Thoracic aorta (tissue), 2 donors: ENCODE results near the gene RALGDS. TPM values are rescaled to one million over a fixed set of nuclear protein-coding genes. Genes with fewer than 3 reads are reported as not detected.
A peak's percentile ranks its signal among the peaks of the same experiment; 100 is the strongest.

Source experiments
- ATAC-seq: fragments of 150-250 bp; one replicate; pipeline ENCODE4 v1.8.0; 2017; ENCODE audit warnings: low read depth; ENCODE audit not compliant: insufficient number of reproducible peaks, low FRiP score
- DNase-seq: peaks from one replicate; pipeline ENCODE4 v3.0.0-alpha.2; 2020; ENCODE audit warnings: low spot score
- H3K27ac ChIP-seq, 2 donors: fragments of 200-600 bp; sonication (generic); 1 replicate in 1 of 2; 2 replicates in 1 of 2; pipeline ENCODE4 v1.5.1; 2016; ENCODE audit warnings: mild to moderate bottlenecking in 2 of 2, moderate library complexity in 2 of 2
- H3K27me3 ChIP-seq: fragments of 200-600 bp; sonication (generic); replicated peaks from 2 replicates; pipeline ENCODE4 v1.6.0; 2016; ENCODE audit warnings: mild to moderate bottlenecking; ENCODE audit not compliant: insufficient read depth
- H3K36me3 ChIP-seq: fragments of 200-600 bp; sonication (generic); one replicate; pipeline ENCODE4 v1.5.1; 2016
- H3K4me1 ChIP-seq, 2 donors: fragments of 200-600 bp; sonication (generic); 1 replicate in 1 of 2; 2 replicates in 1 of 2; pipeline versions ENCODE4 v1.5.1 to v1.6.0; 2016; ENCODE audit warnings: low read depth in 2 of 2, mild to moderate bottlenecking in 1 of 2; ENCODE audit not compliant: control insufficient read depth in 1 of 2
- H3K4me3 ChIP-seq: fragments of 200-600 bp; sonication (generic); 2 replicates; pipeline ENCODE4 v1.5.1; 2016; ENCODE audit warnings: mild to moderate bottlenecking
- H3K9me3 ChIP-seq: fragments of 200-600 bp; sonication (generic); 2 replicates; pipeline ENCODE4 v1.5.1; 2016
- total RNA-seq, 2 donors: library from RNA; depleted of rRNA; stranded (reverse); fragments of >200 nt; gene quantifications; one replicate each; pipeline versions ENCODE4 v1.1.0 to v1.2.3, GENCODE V29; 2016
- TF ChIP-seq, protein P1 (sequence below): fragments of 200-600 bp; sonication (generic); IDR thresholded peaks from one replicate; pipeline ENCODE4 v1.5.1; 2019; ENCODE audit warnings: antibody characterized with exemption

The RALGDS gene
- total RNA-seq, 2 donors from 2014 or later, result 30.3 to 98.8 TPM

DNA sequence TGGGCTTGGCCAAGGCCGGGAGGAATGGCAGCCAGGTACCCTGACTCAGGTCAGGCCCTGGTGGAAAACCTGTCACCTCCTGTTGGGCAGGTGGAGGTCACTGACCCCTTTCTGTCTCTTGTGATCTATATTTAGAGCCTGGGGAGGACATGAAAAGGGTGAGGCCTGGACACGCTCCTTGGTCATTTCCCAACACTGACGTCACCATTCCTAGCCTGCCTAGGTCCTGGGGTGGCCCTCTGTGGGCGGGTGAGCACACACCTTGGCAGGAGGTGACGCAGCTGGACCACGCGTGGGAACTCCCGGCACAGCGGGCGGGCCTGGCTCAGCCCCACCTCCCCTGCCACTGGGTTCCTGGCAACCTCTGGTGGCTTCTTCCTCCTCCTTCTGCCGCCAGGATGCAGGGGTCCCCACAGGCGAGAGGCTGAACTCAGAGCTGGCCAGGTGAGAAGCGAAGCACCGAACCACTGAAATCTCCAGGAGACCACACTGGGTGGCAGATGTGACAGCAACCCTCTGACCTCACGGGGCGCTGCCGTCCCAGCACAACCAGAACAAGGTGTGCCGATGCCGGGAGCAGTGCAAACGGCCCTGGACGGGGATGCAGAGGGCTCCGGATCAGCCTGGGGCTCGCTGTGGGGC lies 6.4 kb upstream of the RALGDS start:
- Histone ChIP-seq H3K27me3 (no peaks in the 10 kb centered on the region), H3K4me1 (peaks cover 18 to 39% of the 10 kb centered on the region in 2 donors), H3K36me3 (no peaks in the 10 kb centered on the region), H3K9me3 (no peaks in the 10 kb centered on the region), H3K4me3 (no peak overlapping the region), H3K27ac (no peak overlapping the region)
- TF ChIP-seq, protein P1, sequence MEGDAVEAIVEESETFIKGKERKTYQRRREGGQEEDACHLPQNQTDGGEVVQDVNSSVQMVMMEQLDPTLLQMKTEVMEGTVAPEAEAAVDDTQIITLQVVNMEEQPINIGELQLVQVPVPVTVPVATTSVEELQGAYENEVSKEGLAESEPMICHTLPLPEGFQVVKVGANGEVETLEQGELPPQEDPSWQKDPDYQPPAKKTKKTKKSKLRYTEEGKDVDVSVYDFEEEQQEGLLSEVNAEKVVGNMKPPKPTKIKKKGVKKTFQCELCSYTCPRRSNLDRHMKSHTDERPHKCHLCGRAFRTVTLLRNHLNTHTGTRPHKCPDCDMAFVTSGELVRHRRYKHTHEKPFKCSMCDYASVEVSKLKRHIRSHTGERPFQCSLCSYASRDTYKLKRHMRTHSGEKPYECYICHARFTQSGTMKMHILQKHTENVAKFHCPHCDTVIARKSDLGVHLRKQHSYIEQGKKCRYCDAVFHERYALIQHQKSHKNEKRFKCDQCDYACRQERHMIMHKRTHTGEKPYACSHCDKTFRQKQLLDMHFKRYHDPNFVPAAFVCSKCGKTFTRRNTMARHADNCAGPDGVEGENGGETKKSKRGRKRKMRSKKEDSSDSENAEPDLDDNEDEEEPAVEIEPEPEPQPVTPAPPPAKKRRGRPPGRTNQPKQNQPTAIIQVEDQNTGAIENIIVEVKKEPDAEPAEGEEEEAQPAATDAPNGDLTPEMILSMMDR, result no peak
- ATAC-seq (no peak), DNase-seq (no peak)

GRCh38 chr9:133126697-133127339 lies 5.8 kb upstream of the RALGDS start:
- H3K27ac ChIP-seq, result peak overlapping the region; percentile 47 to 49
- TF ChIP-seq, protein P1, result no peak
- peaks cover 18 to 43% of the 10 kb centered on the region in 2 donors for H3K4me1 ChIP-seq
- H3K27me3 ChIP-seq, result no peaks in the 10 kb centered on the region
- peak overlapping the region; percentile 70 for H3K4me3 ChIP-seq
- ATAC-seq (no peak), DNase-seq (no peak)
- H3K36me3 ChIP-seq, result no peaks in the 10 kb centered on the region
- H3K9me3 ChIP-seq, result no peaks in the 10 kb centered on the region

DNA sequence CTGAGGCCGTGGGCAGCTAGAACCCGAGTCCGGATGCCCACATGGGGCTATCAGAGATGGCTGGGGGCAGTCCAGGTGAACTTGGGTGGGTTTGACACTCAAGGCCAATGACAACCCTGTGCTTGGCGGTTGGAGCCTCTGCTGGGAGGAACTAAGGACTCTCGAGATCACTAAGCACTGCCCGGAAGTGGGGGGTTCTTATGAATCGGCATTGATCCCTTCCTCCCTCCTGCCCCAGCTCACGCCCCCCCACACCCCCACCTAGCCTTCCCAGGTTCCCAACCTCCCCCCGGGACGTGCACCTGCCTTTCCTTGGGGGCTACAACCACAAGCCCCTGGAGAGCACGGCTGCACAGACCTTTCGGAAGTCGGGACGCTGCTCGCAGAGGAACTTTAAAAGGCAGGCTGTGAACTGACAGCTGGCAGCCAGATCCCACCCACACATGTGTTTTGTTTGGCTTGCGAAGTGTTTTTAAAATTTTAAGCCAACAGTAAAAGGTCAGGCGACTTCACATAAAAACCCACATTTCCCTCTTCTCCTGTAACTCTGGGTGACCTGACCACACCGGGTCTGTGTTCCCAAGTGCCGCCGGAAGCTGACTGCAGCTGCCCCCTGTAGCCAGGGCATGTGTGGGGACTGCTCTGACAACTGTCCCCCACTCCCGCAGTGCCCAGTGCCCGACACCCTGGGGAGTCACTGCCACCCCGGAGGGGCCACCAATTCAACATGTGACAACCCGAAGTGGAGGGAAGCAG lies 5.1 kb upstream of the RALGDS start:
- no peaks in the 10 kb centered on the region for H3K36me3 ChIP-seq
- peak overlapping the region; percentile 47 to 49 for H3K27ac ChIP-seq
- H3K27me3 ChIP-seq, result no peaks in the 10 kb centered on the region
- TF ChIP-seq, protein P1, result no peak
- peak overlapping the region; percentile 70 for H3K4me3 ChIP-seq
- H3K4me1 ChIP-seq, result peaks cover 18 to 41% of the 10 kb centered on the region in 2 donors
- no peaks in the 10 kb centered on the region for H3K9me3 ChIP-seq
- ATAC-seq, result peak; percentile 33
- DNase-seq, result no peak

DNA sequence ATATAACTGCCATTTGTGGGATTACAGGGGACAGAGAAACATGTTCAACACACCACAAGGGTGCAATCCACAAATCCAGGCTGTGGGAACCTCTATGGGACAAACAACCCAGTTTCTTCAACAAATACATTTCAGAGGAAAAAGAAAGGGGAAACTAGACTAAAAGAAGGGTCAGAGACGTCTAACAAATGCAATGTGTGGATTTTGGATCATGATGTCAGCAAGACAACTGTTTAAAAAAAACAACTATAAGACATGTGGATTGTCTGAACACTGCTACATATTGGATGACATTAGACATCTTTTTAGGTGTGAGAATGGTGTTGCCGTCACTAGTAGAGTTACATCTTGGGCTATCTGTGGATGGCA lies 3.9 kb upstream of the RALGDS start:
- H3K4me1 ChIP-seq, result peaks cover 20 to 48% of the 10 kb centered on the region in 2 donors
- DNase-seq, result no peak
- TF ChIP-seq, protein P1, result no peak
- H3K27me3 ChIP-seq, result no peaks in the 10 kb centered on the region
- no peaks in the 10 kb centered on the region for H3K9me3 ChIP-seq
- no peaks in the 10 kb centered on the region for H3K36me3 ChIP-seq
- no peak overlapping the region for H3K4me3 ChIP-seq
- H3K27ac ChIP-seq, result no peak overlapping the region
- ATAC-seq, result no peak
